Ishikawa (cell line): ENCODE results near the gene ADISSP.

Experiments used
- CEBPB ChIP-seq: IDR thresholded peaks from 2 replicates; pipeline ENCODE4 v1.6.1; 2012
- EGR1 ChIP-seq: IDR thresholded peaks from 2 replicates; pipeline ENCODE4 v1.6.1; 2012
- EP300 ChIP-seq: IDR thresholded peaks from 2 replicates; pipeline ENCODE4 v1.6.1; 2012; ENCODE audit warnings: borderline replicate concordance
- FOXM1 ChIP-seq: IDR thresholded peaks from 2 replicates; pipeline ENCODE4 v1.6.1; 2012; ENCODE audit warnings: low read depth, borderline replicate concordance
- MAX ChIP-seq: IDR thresholded peaks from 2 replicates; pipeline ENCODE4 v1.6.1; 2012
- RAD21 ChIP-seq: IDR thresholded peaks from 2 replicates; pipeline ENCODE4 v1.6.1; 2012; ENCODE audit warnings: low read depth
- REST ChIP-seq: IDR thresholded peaks from 2 replicates; pipeline ENCODE4 v1.6.1; 2012; ENCODE audit warnings: low read depth, mild to moderate bottlenecking
- TAF1 ChIP-seq: IDR thresholded peaks from 2 replicates; pipeline ENCODE4 v1.6.1; 2012; ENCODE audit warnings: low read depth, mild to moderate bottlenecking
- TCF12 ChIP-seq: IDR thresholded peaks from 2 replicates; pipeline ENCODE4 v1.6.1; 2012; ENCODE audit warnings: low read depth
- TEAD4 ChIP-seq: IDR thresholded peaks from 2 replicates; pipeline ENCODE4 v1.6.1; 2012
- YY1 ChIP-seq: IDR thresholded peaks from 2 replicates; pipeline ENCODE4 v1.6.1; 2012; ENCODE audit warnings: low read depth
- ZBTB7A ChIP-seq: IDR thresholded peaks from 2 replicates; pipeline ENCODE4 v1.6.1; 2012; ENCODE audit warnings: low read depth

GRCh38 chr20:3781153-3781910, 13.8 kb upstream of the ADISSP start, which contains the start of gene SPEF1:
- peak; percentile 47 for TF ChIP-seq RAD21
- no peak for TF ChIP-seq REST
- peak; percentile 46; the same call in 1 of the 2 replicates for TF ChIP-seq MAX
- TF ChIP-seq YY1 = peak; percentile 98
- no peak for TF ChIP-seq FOXM1
- no peak for TF ChIP-seq CEBPB
- no peak for TF ChIP-seq TAF1
- no peak for TF ChIP-seq TCF12
- no peak for TF ChIP-seq EP300
- TF ChIP-seq TEAD4 = no peak
- no peak for TF ChIP-seq ZBTB7A
- TF ChIP-seq EGR1 = peak; percentile 34; the same call in 1 of the 2 replicates
